HG02840 (cell line): ENCODE results near the gene SMARCB1.
A peak's percentile ranks its signal among the peaks of the same experiment; 100 is the strongest.

Experiments used
- ATAC-seq: cut with Tn5 transposase; IDR thresholded peaks from one replicate; pipeline ENCODE4 v1.9.1; 2021; ENCODE audit warnings: mild to moderate bottlenecking, moderate library complexity, moderate number of reproducible peaks; ENCODE audit not compliant: unreplicated experiment, low FRiP score

The SMARCB1 gene

DNA sequence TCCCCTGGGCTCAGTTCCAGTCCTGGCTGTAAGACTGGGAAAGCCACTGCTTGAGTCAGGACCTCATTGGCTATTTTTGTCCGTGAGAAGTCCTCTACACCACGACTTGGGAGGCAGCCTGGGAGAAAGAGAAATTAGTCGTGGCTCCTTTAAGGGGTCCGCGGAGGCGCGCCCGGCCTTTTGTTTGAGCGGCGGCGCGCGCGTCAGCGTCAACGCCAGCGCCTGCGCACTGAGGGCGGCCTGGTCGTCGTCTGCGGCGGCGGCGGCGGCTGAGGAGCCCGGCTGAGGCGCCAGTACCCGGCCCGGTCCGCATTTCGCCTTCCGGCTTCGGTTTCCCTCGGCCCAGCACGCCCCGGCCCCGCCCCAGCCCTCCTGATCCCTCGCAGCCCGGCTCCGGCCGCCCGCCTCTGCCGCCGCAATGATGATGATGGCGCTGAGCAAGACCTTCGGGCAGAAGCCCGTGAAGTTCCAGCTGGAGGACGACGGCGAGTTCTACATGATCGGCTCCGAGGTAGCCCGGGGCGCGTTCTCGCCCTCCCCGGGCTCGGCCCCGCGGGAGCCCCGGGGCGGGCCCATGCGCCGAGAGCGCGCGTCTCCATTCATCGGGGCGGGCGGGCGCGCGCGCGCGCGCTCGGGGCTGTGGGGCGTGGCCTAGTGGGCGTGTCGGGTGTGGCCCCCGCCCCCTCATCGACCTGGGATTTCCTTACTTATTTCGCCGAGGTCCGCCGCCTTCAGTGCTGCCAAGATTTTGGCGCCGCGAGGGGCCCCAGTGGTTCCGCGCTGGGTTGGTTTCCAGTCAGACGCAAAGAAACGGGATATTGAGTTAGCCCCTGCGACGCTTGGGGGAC is at the start of gene SMARCB1:
Gene SMARCB1 (plus strand): TSS at position 215 of the 848 bp plus-strand sequence. CDS start 204 bp downstream, at position 419.
- ATAC-seq, result peak; percentile 74

GRCh38 chr22:23737696-23738095 is 49.1 kb upstream of the SMARCB1 start:
- no peak for ATAC-seq

DNA sequence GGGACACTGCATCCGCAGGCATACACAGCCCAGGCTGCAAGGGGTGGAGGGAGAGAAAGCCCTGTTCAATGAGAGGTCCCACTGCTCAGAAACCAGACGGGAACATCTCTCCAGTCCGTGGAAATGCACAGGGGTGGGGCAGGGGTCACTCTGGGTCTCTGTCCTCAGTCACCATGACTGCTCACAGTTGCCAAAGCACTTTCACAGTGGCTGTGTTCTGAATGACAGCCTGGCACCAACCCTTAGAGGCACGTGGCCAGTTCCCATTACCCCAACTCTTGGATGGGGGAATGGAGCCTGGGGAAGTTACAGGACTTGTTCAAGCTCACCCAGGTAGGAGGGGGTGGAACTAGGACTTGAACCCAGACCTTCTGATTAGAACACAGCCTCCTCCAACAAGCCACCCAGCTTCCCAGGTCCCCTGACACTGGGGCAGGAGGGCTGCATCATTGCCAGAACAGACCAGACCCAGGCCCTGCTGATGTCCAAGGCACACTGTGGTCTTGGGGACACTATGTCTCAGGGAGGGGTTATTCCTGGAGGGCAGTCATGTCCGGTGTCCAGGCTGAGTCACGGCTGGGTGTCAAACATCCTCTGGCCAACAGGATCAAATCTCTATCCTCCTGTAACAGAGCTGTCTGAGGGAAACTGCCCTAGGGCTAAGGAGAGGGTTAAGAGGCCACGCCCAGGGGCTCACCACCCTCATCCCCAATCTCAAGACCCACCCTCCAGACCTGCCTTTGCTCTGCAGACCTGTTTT is 44.1 kb upstream of the SMARCB1 start:
- ATAC-seq, result no peak

DNA sequence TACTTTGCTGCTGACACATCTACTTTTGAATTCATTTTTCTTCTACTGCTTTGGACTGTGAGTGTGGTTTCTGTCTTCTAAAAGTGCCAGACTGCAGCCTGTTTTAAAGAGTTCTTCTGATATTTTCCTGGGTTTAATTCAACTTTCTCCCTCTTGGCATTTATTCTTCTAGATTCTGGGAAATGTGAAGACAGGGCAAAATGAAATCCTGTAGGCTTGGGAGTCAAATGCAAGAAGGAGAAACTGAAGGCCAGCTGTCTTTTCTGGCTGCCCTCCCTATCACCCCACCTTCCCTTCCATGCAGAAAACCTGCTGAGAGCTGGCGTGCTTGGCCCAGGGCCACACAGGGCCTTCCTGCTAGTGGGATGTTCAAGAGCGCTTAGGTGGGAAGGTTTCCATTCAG is 43.5 kb upstream of the SMARCB1 start:
- no peak for ATAC-seq

DNA sequence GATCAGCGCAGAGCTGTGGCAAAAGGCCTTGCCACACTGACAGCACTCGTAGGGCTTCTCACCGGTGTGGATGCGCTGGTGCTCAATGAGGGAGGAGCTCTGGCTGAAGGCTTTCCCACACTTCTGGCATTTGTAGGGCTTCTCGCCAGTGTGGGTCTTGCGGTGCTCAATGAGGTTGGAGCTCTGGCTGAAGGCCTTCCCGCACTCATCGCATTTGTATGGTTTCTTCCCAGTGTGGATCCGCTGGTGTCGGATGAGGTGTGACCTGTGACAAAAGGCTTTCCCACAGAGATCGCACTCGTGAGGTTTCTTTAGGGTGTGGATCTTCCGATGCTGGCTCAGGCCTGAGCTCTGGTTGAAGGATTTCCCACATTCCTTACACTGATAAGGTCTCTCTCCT is 42.8 kb upstream of the SMARCB1 start:
- ATAC-seq, result no peak

- ATAC-seq, result no peak
These were observed 42.3 kb upstream of the SMARCB1 start for GRCh38 chr22:23744485-23744884.

DNA sequence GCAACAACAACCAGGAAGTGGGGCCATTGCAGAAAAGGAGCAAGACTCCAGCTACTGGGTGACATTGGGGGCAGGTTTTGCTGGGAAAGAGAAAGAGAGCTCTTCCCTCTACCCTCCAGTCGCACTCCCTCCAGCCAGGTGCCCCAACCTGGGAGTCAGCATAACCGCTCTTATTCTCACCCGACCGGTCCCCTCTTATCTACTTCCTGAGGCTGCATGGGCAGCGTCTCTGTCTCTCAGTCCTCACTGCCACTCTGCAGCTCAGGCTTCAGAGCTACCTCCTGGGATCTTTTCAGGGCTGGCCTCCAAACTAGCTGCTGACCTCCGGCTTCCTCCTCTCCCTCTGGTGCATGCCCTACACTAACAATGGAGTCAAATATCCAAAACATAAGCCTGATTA is 41.0 kb upstream of the SMARCB1 start:
- ATAC-seq, result no peak

- ATAC-seq, result no peak
These were observed 36.9 kb upstream of the SMARCB1 start for GRCh38 chr22:23749841-23750301.

- no peak for ATAC-seq
These were observed 36.4 kb upstream of the SMARCB1 start for GRCh38 chr22:23750367-23750713.

- ATAC-seq, result peak; percentile 53
These were observed 35.9 kb upstream of the SMARCB1 start, which contains the start of gene ZNF70 for GRCh38 chr22:23750714-23751440. Gene ZNF70 (minus strand): TSS chr22:23751112. CDS start chr22:23745140, 5,972 bp downstream.

DNA sequence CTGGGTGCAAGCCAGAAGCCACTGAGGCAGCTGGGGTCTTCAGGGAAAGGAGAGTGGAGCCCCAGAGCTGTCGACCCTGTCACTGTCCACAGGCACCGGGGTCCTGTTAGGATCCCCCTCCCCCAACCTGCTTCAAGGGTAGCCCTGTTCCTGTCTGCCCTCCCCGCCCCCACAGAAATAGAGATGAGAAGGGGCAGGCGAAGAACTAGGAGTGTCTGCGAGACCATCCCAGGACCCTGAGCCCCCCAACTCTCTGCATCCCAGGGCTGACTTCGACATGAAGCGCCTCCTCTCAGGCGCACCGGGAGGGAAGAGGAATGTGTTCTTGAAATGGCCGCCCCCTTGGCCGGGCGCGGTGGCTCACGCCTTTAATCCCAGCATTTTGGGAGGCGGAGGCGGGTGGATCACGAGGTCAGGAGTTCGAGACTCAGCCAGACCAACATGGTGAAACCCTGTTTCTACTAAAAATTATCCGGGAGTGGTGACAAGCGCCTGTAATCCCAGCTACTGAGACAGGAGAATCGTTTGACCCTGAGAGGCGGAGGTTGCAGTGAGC is 35.2 kb upstream of the SMARCB1 start:
- ATAC-seq, result peak; percentile 10

GRCh38 chr22:23752090-23752691 is 34.6 kb upstream of the SMARCB1 start:
- ATAC-seq, result no peak

DNA sequence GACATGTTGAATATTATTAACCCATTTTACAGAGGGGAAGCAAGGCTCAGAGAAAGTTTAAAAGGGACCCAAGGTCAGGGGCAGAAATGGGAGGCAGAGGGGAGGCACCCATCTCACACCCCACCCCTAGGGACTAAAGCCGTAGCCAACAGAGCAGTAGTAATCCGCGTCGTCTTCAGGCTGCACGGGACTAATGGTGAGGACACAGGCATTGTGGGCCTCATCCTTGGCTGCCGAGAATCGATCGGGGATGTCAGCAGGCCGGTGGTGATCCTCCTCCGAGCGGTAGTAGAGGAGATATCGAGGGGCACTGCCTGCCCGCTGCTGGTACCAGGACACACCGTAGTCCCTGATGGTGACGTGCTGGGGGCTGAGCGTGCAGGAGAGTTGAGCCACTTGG is 34.0 kb upstream of the SMARCB1 start:
- ATAC-seq, result no peak

- no peak for ATAC-seq
These were observed 33.4 kb upstream of the SMARCB1 start for GRCh38 chr22:23753385-23753784.

DNA sequence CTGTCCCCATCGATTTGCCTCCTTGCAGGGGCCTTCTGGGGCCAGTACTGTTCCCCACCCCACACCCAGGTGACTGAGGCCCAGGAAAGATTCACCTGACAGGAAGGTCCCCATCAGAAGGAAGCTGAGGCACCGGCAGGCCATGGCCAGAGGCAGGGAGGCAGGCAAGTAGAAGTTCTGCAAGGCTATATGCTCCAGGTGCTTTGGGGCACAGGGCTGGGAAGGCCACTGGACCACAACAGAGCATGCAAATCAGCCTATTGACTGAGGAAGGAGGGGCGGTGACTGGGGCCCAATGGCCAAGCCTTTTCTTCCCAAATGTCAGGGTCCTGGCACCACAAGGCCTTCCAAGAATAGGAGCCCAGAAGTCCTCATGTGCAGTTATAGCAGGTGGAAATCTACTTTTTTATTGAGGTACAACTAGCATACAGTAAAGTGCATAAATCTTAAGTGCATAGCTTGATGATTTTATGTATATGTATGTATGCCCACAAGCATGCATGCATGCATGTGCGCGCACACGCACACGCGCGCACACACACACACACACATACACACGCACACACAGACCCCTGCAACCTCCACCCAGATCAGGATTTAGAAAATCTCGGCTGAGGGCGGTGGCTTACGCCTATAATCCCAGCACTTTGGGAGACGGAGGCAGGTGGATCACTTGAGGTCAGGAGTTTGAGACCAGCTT is 32.4 kb upstream of the SMARCB1 start, which contains the start of gene VPREB3:
Gene VPREB3 (minus strand): TSS at position 206 of the 700 bp plus-strand sequence. CDS start 62 bp downstream, at position 144.
- ATAC-seq, result no peak

DNA sequence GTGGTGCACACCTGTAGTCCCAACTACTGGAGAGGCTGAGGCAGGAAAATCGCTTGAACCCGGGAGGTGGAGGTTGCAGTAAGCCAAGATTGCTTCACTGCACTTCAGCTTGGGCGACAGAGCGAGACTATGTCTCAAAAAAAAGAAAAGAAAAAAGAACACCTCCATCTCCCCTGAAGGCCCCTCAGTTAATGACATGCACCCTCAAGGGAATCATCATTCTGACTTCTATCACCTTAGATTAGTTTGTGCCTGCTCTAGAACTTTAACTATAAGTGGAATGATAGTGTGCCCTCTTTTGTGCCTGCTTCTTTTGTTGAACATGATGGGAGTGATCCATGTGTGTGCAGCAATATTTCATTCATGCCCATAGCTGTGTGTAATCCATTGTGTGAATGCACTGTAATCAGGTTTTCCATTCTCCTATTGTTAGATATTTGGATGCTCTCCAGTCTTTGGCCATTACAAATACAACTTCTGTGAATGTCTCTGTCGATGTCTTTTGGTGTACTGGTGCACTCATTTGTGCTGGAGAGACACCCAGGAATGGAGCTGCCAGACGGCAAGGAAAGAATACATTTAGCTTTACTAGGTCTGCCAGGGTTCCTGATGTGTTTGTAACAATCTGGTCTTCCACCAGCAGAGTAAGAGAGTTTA is 31.7 kb upstream of the SMARCB1 start:
- no peak for ATAC-seq

GRCh38 chr22:23755711-23756110 is 31.1 kb upstream of the SMARCB1 start:
- ATAC-seq, result no peak

GRCh38 chr22:23756891-23757290 is 29.9 kb upstream of the SMARCB1 start:
- ATAC-seq, result no peak

DNA sequence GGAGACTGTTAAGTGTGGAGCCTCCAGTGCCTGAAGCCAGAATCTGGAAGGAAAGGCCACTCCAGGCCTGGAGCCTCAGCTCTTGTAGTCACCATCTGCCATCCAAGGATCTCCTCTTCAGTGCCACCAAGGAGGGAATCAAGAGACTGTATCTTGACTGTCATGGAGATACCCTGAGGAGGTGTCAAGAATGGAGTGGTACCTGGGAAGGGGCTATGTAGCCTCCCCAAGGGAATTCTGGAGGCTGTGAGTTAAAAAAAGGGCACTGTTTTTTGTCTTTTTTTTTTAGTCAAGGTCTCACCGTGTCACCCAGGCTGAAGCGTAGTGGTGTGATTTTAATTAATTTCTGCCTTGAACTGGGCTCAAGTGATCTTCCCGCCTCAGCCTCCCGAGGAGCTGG is 27.2 kb upstream of the SMARCB1 start:
- ATAC-seq, result no peak
